Peyer's patch (tissue), 4 donors: ENCODE measurements around the gene SEMA3C. TPM values are rescaled to one million over a fixed set of nuclear protein-coding genes. Genes with fewer than 3 reads are reported as not detected.
A peak's percentile ranks its signal among the peaks of the same experiment; 100 is the strongest.

ENCODE experiments used
- DNase-seq, 3 donors: peaks; one replicate each; pipeline ENCODE4 v3.0.0-alpha.2; 2017 to 2019
- H3K27ac ChIP-seq, 4 donors: fragments of 200-600 bp; sonication (generic); one replicate each; pipeline ENCODE4 v1.5.1; 2016 to 2019
- H3K27me3 ChIP-seq, 2 donors: fragments of 200-600 bp; sonication (generic); one replicate each; pipeline ENCODE4 v1.5.1; 2019
- H3K36me3 ChIP-seq, 3 donors: fragments of 200-600 bp; sonication (generic); one replicate each; pipeline ENCODE4 v1.5.1; 2016 to 2019
- H3K4me1 ChIP-seq, 4 donors: fragments of 200-600 bp; sonication (generic); one replicate each; pipeline ENCODE4 v1.5.1; 2016 to 2019
- H3K4me3 ChIP-seq, 4 donors: fragments of 200-600 bp; sonication (generic); 1 replicate in 3 of 4; 2 replicates in 1 of 4; pipeline ENCODE4 v1.5.1; 2016 to 2019; ENCODE audit warnings: mild to moderate bottlenecking in 1 of 4
- H3K9me3 ChIP-seq, 4 donors: fragments of 200-600 bp; sonication (generic); one replicate each; pipeline ENCODE4 v1.5.1; 2016 to 2019; ENCODE audit warnings: mild to moderate bottlenecking in 1 of 4
- POLR2A ChIP-seq, 2 donors: fragments of 450-650 bp; IDR thresholded peaks; one replicate each; pipeline ENCODE4 v1.5.1; 2017; ENCODE audit warnings: antibody characterized with exemption in 2 of 2, mild to moderate bottlenecking in 2 of 2, moderate library complexity in 2 of 2
- total RNA-seq, 4 donors: library from RNA; depleted of rRNA; stranded (reverse); fragments of >200 nt; gene quantifications; one replicate each; pipeline ENCODE4 v1.1.0, GENCODE V29; 2016
- TF ChIP-seq, protein P1 (sequence below), 6 experiments: fragments of 450-650 bp in 4 of 6; fragments of 200-600 bp in 2 of 6; sonication (generic) in 1 of 6; IDR thresholded peaks; one replicate each; pipeline ENCODE4 v1.5.1; 2017 to 2019; ENCODE audit warnings: antibody characterized with exemption in 6 of 6, mild to moderate bottlenecking in 3 of 6, moderate library complexity in 1 of 6

The SEMA3C gene
- total RNA-seq, 4 donors from 2014 or later = 35.7 to 120 (median 56.4) TPM

GRCh38 chr7:80721883-80722615 is 196.8 kb downstream of the SEMA3C start:
- peak overlapping the region in 2 of 4 donors; percentile 26 to 37 for H3K27ac ChIP-seq
- H3K27me3 ChIP-seq = no peaks in the 10 kb centered on the region
- H3K36me3 ChIP-seq = no peaks in the 10 kb centered on the region
- no peak for TF ChIP-seq POLR2A (IDR thresholded peaks at IDR 0.05)
- TF ChIP-seq, protein P1, sequence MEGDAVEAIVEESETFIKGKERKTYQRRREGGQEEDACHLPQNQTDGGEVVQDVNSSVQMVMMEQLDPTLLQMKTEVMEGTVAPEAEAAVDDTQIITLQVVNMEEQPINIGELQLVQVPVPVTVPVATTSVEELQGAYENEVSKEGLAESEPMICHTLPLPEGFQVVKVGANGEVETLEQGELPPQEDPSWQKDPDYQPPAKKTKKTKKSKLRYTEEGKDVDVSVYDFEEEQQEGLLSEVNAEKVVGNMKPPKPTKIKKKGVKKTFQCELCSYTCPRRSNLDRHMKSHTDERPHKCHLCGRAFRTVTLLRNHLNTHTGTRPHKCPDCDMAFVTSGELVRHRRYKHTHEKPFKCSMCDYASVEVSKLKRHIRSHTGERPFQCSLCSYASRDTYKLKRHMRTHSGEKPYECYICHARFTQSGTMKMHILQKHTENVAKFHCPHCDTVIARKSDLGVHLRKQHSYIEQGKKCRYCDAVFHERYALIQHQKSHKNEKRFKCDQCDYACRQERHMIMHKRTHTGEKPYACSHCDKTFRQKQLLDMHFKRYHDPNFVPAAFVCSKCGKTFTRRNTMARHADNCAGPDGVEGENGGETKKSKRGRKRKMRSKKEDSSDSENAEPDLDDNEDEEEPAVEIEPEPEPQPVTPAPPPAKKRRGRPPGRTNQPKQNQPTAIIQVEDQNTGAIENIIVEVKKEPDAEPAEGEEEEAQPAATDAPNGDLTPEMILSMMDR (IDR thresholded peaks at IDR 0.05) = no peak
- peak in 1 of 3 donors; percentile 64 for DNase-seq
- H3K4me3 ChIP-seq = no peak overlapping the region
- no peaks in the 10 kb centered on the region for H3K9me3 ChIP-seq
- H3K4me1 ChIP-seq = peaks cover 0 to 13% (median 0%) of the 10 kb centered on the region in 4 donors

GRCh38 chr7:80720146-80720545 is 198.7 kb downstream of the SEMA3C start:
- no peaks in the 10 kb centered on the region for H3K27me3 ChIP-seq
- H3K4me3 ChIP-seq = no peak overlapping the region
- DNase-seq = no peak
- no peak overlapping the region for H3K27ac ChIP-seq
- TF ChIP-seq POLR2A (IDR thresholded peaks at IDR 0.05) = no peak
- TF ChIP-seq, protein P1 (IDR thresholded peaks at IDR 0.05) = no peak
- peaks cover 0 to 13% (median 0%) of the 10 kb centered on the region in 4 donors for H3K4me1 ChIP-seq
- H3K36me3 ChIP-seq = no peaks in the 10 kb centered on the region
- no peaks in the 10 kb centered on the region for H3K9me3 ChIP-seq

DNA sequence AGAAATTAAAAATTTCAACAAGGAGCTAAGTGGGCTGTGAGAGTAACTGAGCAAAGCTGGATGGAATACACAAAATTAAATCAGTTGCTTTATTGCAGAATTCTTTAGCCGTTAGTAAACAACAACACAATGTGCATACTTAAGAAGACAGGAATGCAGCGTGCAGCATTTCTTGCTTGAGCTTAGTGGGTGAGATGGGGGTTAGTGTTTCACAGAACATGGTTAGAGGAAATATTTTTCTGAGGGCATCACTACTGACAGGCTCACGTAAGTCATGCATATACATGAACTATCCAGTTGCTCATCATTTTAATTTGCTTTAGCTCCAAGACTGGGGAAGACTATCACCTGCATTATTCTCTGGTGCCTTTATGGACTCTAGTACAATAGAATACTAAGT is 199.6 kb downstream of the SEMA3C start:
- Histone ChIP-seq H3K9me3 (no peaks in the 10 kb centered on the region), H3K4me1 (peaks cover 0 to 13% (median 0%) of the 10 kb centered on the region in 4 donors), H3K36me3 (no peaks in the 10 kb centered on the region), H3K27me3 (no peaks in the 10 kb centered on the region), H3K4me3 (no peak overlapping the region), H3K27ac (no peak overlapping the region)
- no peak for TF ChIP-seq POLR2A (IDR thresholded peaks at IDR 0.05)
- TF ChIP-seq, protein P1 (IDR thresholded peaks at IDR 0.05) = no peak
- DNase-seq = no peak

- no peak for DNase-seq
Measured at GRCh38 chr7:80711531-80711930, 207.3 kb downstream of the SEMA3C start.

DNA sequence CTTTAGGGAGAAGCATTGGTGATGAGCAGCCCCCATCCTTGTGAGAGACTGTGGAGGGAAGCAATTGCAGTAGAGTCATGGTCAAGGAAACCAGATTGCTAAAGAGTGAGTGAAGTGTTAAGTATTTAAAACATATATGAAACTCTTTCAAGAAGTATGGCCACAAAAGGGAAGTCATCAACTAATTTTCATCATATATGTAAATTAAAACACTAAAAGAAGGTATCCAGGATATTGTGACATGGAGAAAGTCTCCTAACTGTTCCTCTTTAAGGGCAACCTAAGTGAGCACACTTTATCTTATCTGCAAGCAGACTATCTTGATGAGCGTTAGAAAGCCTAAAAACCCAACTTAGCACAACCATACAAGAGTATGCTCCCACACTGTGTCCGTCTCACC is 210.7 kb downstream of the SEMA3C start:
- H3K4me3 ChIP-seq = no peak overlapping the region
- TF ChIP-seq, protein P1 (IDR thresholded peaks at IDR 0.05) = no peak
- no peak for TF ChIP-seq POLR2A (IDR thresholded peaks at IDR 0.05)
- H3K9me3 ChIP-seq = no peaks in the 10 kb centered on the region
- no peak for DNase-seq
- H3K4me1 ChIP-seq = no peaks in the 10 kb centered on the region
- H3K36me3 ChIP-seq = no peaks in the 10 kb centered on the region
- H3K27me3 ChIP-seq = no peaks in the 10 kb centered on the region
- H3K27ac ChIP-seq = no peak overlapping the region

More at GRCh38 chr7:80711531-80711930, 207.3 kb downstream of the SEMA3C start:
- no peak for TF ChIP-seq POLR2A (IDR thresholded peaks at IDR 0.05)
- TF ChIP-seq, protein P1 (IDR thresholded peaks at IDR 0.05) = no peak
- Histone ChIP-seq H3K27me3 (no peaks in the 10 kb centered on the region), H3K4me1 (no peaks in the 10 kb centered on the region), H3K36me3 (no peaks in the 10 kb centered on the region), H3K4me3 (no peak overlapping the region), H3K27ac (no peak overlapping the region), H3K9me3 (no peaks in the 10 kb centered on the region)
